Peyer's patch (tissue), 4 donors: ENCODE results near the gene GM2A. TPM values are rescaled to one million over a fixed set of nuclear protein-coding genes. Genes with fewer than 3 reads are reported as not detected.
"Not testable (repeated sequence)": the region's sequence is repeated elsewhere in the genome, so short reads cannot be mapped to it uniquely, and the experiment has no call there.

Source experiments
- DNase-seq, 3 donors: peaks; one replicate each; pipeline ENCODE4 v3.0.0-alpha.2; 2017 to 2019
- H3K27ac ChIP-seq, 4 donors: fragments of 200-600 bp; sonication (generic); one replicate each; pipeline ENCODE4 v1.5.1; 2016 to 2019
- H3K27me3 ChIP-seq, 2 donors: fragments of 200-600 bp; sonication (generic); one replicate each; pipeline ENCODE4 v1.5.1; 2019
- H3K36me3 ChIP-seq, 3 donors: fragments of 200-600 bp; sonication (generic); one replicate each; pipeline ENCODE4 v1.5.1; 2016 to 2019
- H3K4me1 ChIP-seq, 4 donors: fragments of 200-600 bp; sonication (generic); one replicate each; pipeline ENCODE4 v1.5.1; 2016 to 2019
- H3K4me3 ChIP-seq, 4 donors: fragments of 200-600 bp; sonication (generic); 1 replicate in 3 of 4; 2 replicates in 1 of 4; pipeline ENCODE4 v1.5.1; 2016 to 2019; ENCODE audit warnings: mild to moderate bottlenecking in 1 of 4
- H3K9me3 ChIP-seq, 4 donors: fragments of 200-600 bp; sonication (generic); one replicate each; pipeline ENCODE4 v1.5.1; 2016 to 2019; ENCODE audit warnings: mild to moderate bottlenecking in 1 of 4
- CTCF ChIP-seq, 6 experiments: fragments of 450-650 bp in 4 of 6; fragments of 200-600 bp in 2 of 6; sonication (generic) in 1 of 6; IDR thresholded peaks; one replicate each; pipeline ENCODE4 v1.5.1; 2017 to 2019; ENCODE audit warnings: antibody characterized with exemption in 6 of 6, mild to moderate bottlenecking in 3 of 6, moderate library complexity in 1 of 6
- POLR2A ChIP-seq, 2 donors: fragments of 450-650 bp; IDR thresholded peaks; one replicate each; pipeline ENCODE4 v1.5.1; 2017; ENCODE audit warnings: antibody characterized with exemption in 2 of 2, mild to moderate bottlenecking in 2 of 2, moderate library complexity in 2 of 2
- total RNA-seq, 4 donors: library from RNA; depleted of rRNA; stranded (reverse); fragments of >200 nt; gene quantifications; one replicate each; pipeline ENCODE4 v1.1.0, GENCODE V29; 2016

The GM2A gene
- total RNA-seq, 4 donors from 2014 or later = 15.1 to 27.2 (median 16.8) TPM

GRCh38 chr5:151250346-151251000, 2.5 kb upstream of the GM2A start:
- DNase-seq = no peak
- TF ChIP-seq CTCF (IDR thresholded peaks at IDR 0.05) (no peak), POLR2A (IDR thresholded peaks at IDR 0.05) (no peak)
- Histone ChIP-seq H3K9me3 (no peaks in the 10 kb centered on the region), H3K27me3 (no peaks in the 10 kb centered on the region), H3K4me1 (peaks cover 0 to 22% (median 0%) of the 10 kb centered on the region in 4 donors), H3K27ac (peak overlapping the region in 3 of 4 donors; percentile 35 to 89 (median 79)), H3K36me3 (no peaks in the 10 kb centered on the region), H3K4me3 (peak overlapping the region in 1 of 4 donors; percentile 7)

- H3K27ac ChIP-seq = peak overlapping the region; percentile 35 to 89 (median 77)
- H3K4me3 ChIP-seq = peak overlapping the region in 1 of 4 donors; percentile 7
- H3K4me1 ChIP-seq = peaks cover 0 to 22% (median 0%) of the 10 kb centered on the region in 4 donors
- TF ChIP-seq POLR2A (IDR thresholded peaks at IDR 0.05) (no peak), CTCF (IDR thresholded peaks at IDR 0.05) (no peak)
- DNase-seq = peak in 1 of 3 donors; percentile 62
- no peaks in the 10 kb centered on the region for H3K9me3 ChIP-seq
- H3K36me3 ChIP-seq = no peaks in the 10 kb centered on the region
- H3K27me3 ChIP-seq = no peaks in the 10 kb centered on the region
Measured at GRCh38 chr5:151251001-151251551, 1.9 kb upstream of the GM2A start.

GRCh38 chr5:151251621-151252020, 1.4 kb upstream of the GM2A start:
- H3K4me3 ChIP-seq = peak overlapping the region in 1 of 4 donors; percentile 7

GRCh38 chr5:151253605-151253950, 593 bp downstream of the GM2A start:
- Histone ChIP-seq H3K36me3 (no peaks in the 10 kb centered on the region), H3K4me3 (peak overlapping the region; percentile 55 to 72 (median 70)), H3K4me1 (peaks cover 0 to 22% (median 8%) of the 10 kb centered on the region in 4 donors), H3K9me3 (no peaks in the 10 kb centered on the region), H3K27ac (peak overlapping the region; percentile 62 to 89 (median 76)), H3K27me3 (no peaks in the 10 kb centered on the region)
- no peak for DNase-seq
- TF ChIP-seq CTCF (IDR thresholded peaks at IDR 0.05) = no peak
- no peak for TF ChIP-seq POLR2A (IDR thresholded peaks at IDR 0.05)

More at GRCh38 chr5:151251621-151252020, 1.4 kb upstream of the GM2A start:
- Histone ChIP-seq H3K4me1 (peaks cover 0 to 22% (median 0%) of the 10 kb centered on the region in 4 donors), H3K9me3 (no peaks in the 10 kb centered on the region), H3K27ac (peak overlapping the region; percentile 35 to 89 (median 77)), H3K27me3 (no peaks in the 10 kb centered on the region), H3K36me3 (no peaks in the 10 kb centered on the region)
- no peak for DNase-seq
- TF ChIP-seq CTCF (IDR thresholded peaks at IDR 0.05) = no peak
- TF ChIP-seq POLR2A (IDR thresholded peaks at IDR 0.05) = no peak

GRCh38 chr5:151254556-151254955, 1.6 kb downstream of the GM2A start:
- Histone ChIP-seq H3K36me3 (no peaks in the 10 kb centered on the region), H3K9me3 (no peaks in the 10 kb centered on the region), H3K27me3 (no peaks in the 10 kb centered on the region), H3K4me1 (peaks cover 0 to 22% (median 8%) of the 10 kb centered on the region in 4 donors), H3K27ac (peak overlapping the region in 1 of 4 donors; percentile 89), H3K4me3 (peak overlapping the region in 2 of 4 donors; percentile 55 to 69)
- DNase-seq = no peak
- TF ChIP-seq CTCF (IDR thresholded peaks at IDR 0.05) = no peak
- no peak for TF ChIP-seq POLR2A (IDR thresholded peaks at IDR 0.05)

GRCh38 chr5:151254990-151255389, 2.0 kb downstream of the GM2A start:
- H3K27ac ChIP-seq = peak overlapping the region in 2 of 4 donors; percentile 24 to 89
- H3K4me3 ChIP-seq = peak overlapping the region in 1 of 4 donors; percentile 55
- not testable (repeated sequence) for H3K9me3 ChIP-seq, DNase-seq, H3K27me3 ChIP-seq, H3K36me3 ChIP-seq
- peaks cover 0 to 22% (median 8%) of the 10 kb centered on the region in 4 donors for H3K4me1 ChIP-seq
